Measurements from ENCODE around the gene TRIM54. TPM values are rescaled to one million over a fixed set of nuclear protein-coding genes. Genes with fewer than 3 reads are reported as not detected.
A peak's percentile ranks its signal among the peaks of the same experiment; 100 is the strongest.

TRIM54 gene
- total and polyA plus RNA-seq, 2 of the 8 experiments (the other 6 are each of a cell fraction or from before 2014, with no cell fraction given), result 3.9 to 5.8 TPM

GRCh38 chr2:27322766-27323595, 40.8 kb downstream of the TRIM54 start, which contains the start of gene MPV17 (continued):
- TF ChIP-seq EP300 (IDR thresholded peaks at IDR 0.05; ENCODE audit: borderline replicate concordance in 1 of 2, low read depth in 2 of 2, low read length in 2 of 2) (no peak), SRF (IDR thresholded peaks at IDR 0.05; ENCODE audit: low read depth, low read length) (no peak), SP2 (IDR thresholded peaks at IDR 0.05; ENCODE audit: low read length) (no peak), JUND (IDR thresholded peaks at IDR 0.05; ENCODE audit: low read length) (peak; percentile 34; the same call in 1 of the 2 replicates), CTCF (IDR thresholded peaks at IDR 0.05; ENCODE audit: control extremely low read depth in 1 of 3, insufficient read depth in 1 of 3, low read depth in 1 of 3, low read length in 3 of 3) (no peak), ZNF274 (IDR thresholded peaks at IDR 0.05; ENCODE audit: borderline replicate concordance, extremely low read depth, low read length) (no peak), POU5F1 (IDR thresholded peaks at IDR 0.05; ENCODE audit: low read depth, low read length) (no peak), CREB1 (IDR thresholded peaks at IDR 0.05) (peak; percentile 80), ATF3 (IDR thresholded peaks at IDR 0.05; ENCODE audit: insufficient read depth, low read depth, low read length) (no peak), TAF7 (optimal IDR thresholded peaks at IDR 0.05; ENCODE audit: borderline replicate concordance, low read depth, low read length) (no peak), JUN (IDR thresholded peaks at IDR 0.05; ENCODE audit: low read depth, low read length) (no peak), RNF2 (IDR thresholded peaks at IDR 0.05; ENCODE audit: borderline replicate concordance, low read depth, low read length, missing control alignments, poor library complexity, severe bottlenecking) (no peak), RBBP5 (IDR thresholded peaks at IDR 0.05; ENCODE audit: borderline replicate concordance, low read depth, low read length) (no peak), CEBPB (IDR thresholded peaks at IDR 0.05; ENCODE audit: low read depth, low read length) (0 out of 2 replicates have a peak, but pooled peaks have one; percentile 25), MAFK (IDR thresholded peaks at IDR 0.05; ENCODE audit: low read depth, low read length) (no peak), TBP (IDR thresholded peaks at IDR 0.05; ENCODE audit: low read depth, low read length) (peak; percentile 78), CBX8 (IDR thresholded peaks at IDR 0.05; ENCODE audit: borderline replicate concordance, low read depth, low read length) (no peak), CHD2 (IDR thresholded peaks at IDR 0.05; ENCODE audit: low read length) (peak; percentile 61), E2F6 (IDR thresholded peaks at IDR 0.05) (no peak), RXRA (IDR thresholded peaks at IDR 0.05; ENCODE audit: insufficient read depth, low read depth, low read length) (no peak)

All from H1 (cell line).